Activated naive CD8-positive, alpha-beta T cell treated with anti-CD3 and anti-CD28 coated beads, Interleukin-2, amount 10 ng/mL, durations not matched to agents 7 days and 5 days (primary cell): ENCODE measurements around the gene MS4A18. TPM values are rescaled to one million over a fixed set of nuclear protein-coding genes. Genes with fewer than 3 reads are reported as not detected.
"Not testable (repeated sequence)": the region's sequence is repeated elsewhere in the genome, so short reads cannot be mapped to it uniquely, and the experiment has no call there.

ENCODE experiments used
- ATAC-seq: fragments of 150-1000 bp; cut with Tn5 transposase; one replicate; pipeline ENCODE4 v1.10.0; 2021; ENCODE audit warnings: low read depth, moderate library complexity
- POLR2A ChIA-PET: fragments of 350-600 bp; sonication (Branson Sonifier 250); formaldehyde crosslinking; loops from one replicate; lab custom pipeline; 2021; ENCODE audit warnings: antibody characterized with exemption; lab: Charles Lee
- DNase-seq: peaks from one replicate; pipeline ENCODE4 v3.0.0; 2021
- H3K27ac Mint-ChIP-seq: one replicate; pipeline ENCODE4 v1.8.0; 2022; ENCODE audit warnings: mild to moderate bottlenecking, mixed read lengths
- H3K27me3 Mint-ChIP-seq: one replicate; pipeline ENCODE4 v1.8.0; 2022; ENCODE audit warnings: mild to moderate bottlenecking, moderate library complexity, mixed read lengths
- H3K36me3 Mint-ChIP-seq: one replicate; pipeline ENCODE4 v1.8.0; 2021; ENCODE audit warnings: mild to moderate bottlenecking, mixed read lengths
- H3K4me1 Mint-ChIP-seq: one replicate; pipeline ENCODE4 v1.8.0; 2021; ENCODE audit warnings: mixed read lengths
- H3K4me3 Mint-ChIP-seq: one replicate; pipeline ENCODE4 v1.8.0; 2022; ENCODE audit warnings: mild to moderate bottlenecking, moderate library complexity, mixed read lengths
- H3K9me3 Mint-ChIP-seq: one replicate; pipeline ENCODE4 v1.8.0; 2021; ENCODE audit warnings: mixed read lengths
- total RNA-seq, 2 experiments: library from RNA; stranded (reverse); gene quantifications; one replicate each; pipeline ENCODE4 v1.2.3, GENCODE V29; 2021

The MS4A18 gene
- total RNA-seq = not detected

GRCh38 chr11:60724420-60724819 lies at the start of gene MS4A18:
MS4A18 (plus strand) TSS chr11:60724720.
- peaks cover 7% of the 10 kb centered on the region for H3K27me3 Mint-ChIP-seq
- no peaks in the 10 kb centered on the region for H3K9me3 Mint-ChIP-seq
- DNase-seq = no peak
- ATAC-seq = no peak
- H3K27ac Mint-ChIP-seq = no peak within 1 kb of the TSS
- POLR2A ChIA-PET = no interaction called here
- no peaks in the 10 kb centered on the region for H3K36me3 Mint-ChIP-seq
- no peaks in the 10 kb centered on the region for H3K4me1 Mint-ChIP-seq
- no peak within 1 kb of the TSS for H3K4me3 Mint-ChIP-seq

DNA sequence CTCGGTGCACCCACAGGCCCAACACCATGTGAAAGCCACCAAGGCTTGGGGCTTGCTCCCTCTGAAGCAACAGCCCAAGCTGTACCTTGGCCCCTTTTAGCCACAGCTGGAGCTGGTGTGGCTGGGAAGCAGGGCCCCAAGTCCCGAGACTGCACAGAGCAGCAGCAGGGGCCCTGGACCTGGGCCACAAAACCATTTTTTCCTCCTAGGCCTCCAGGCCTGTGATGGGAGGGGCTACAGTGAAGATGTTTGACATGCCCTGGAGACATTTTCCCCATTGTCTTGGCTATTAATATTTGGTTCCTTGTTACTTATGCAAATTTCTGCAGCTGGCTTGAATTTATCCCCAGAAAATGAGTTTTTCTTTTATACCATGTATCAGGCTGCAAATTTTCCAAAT lies 46.3 kb upstream of the MS4A18 start:
- H3K4me3 Mint-ChIP-seq, H3K4me1 Mint-ChIP-seq, DNase-seq, H3K27ac Mint-ChIP-seq, ATAC-seq, H3K27me3 Mint-ChIP-seq, POLR2A ChIA-PET, H3K36me3 Mint-ChIP-seq: not testable (repeated sequence)
- peaks cover 17% of the 10 kb centered on the region for H3K9me3 Mint-ChIP-seq

GRCh38 chr11:60679879-60680278 lies 44.6 kb upstream of the MS4A18 start:
- Mint-ChIP-seq H3K36me3 (peaks cover 2% of the 10 kb centered on the region), H3K9me3 (peaks cover 15% of the 10 kb centered on the region), H3K4me3 (no peak overlapping the region), H3K27ac (no peak overlapping the region), H3K27me3 (peaks cover 6% of the 10 kb centered on the region), H3K4me1 (no peaks in the 10 kb centered on the region)
- POLR2A ChIA-PET = no interaction called here
- DNase-seq (no peak), ATAC-seq (no peak)

DNA sequence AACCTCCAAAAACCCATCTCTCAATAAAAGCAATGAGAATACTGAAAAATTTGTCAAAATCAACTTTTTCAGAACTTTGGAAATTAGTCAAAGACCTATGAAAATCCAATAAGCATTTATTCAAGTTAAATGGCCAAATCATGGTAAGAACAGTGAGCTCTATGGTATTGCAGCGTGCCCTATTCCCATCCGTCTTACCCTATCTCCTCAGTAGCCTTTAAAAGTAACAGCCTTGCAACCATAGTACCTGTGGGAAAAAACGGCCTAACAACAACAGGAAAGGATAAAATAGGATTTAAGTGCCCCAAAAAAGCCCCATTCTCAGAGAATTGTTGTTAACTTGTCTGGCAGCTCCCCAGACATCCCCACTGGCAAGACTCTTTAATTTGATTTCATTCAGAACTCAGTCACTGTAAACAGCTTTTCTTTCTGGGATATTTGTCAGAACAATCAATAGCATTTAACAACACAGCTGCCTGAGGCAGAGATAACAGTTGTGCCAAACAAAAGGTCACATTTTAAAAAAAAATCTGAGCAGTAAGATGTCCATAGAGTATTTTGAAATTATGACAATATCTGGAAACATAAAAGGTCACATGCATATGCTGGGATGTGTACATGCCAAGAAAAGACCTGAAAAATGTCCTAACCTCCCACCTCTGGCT lies 43.9 kb upstream of the MS4A18 start:
- POLR2A ChIA-PET = no interaction called here
- no peaks in the 10 kb centered on the region for H3K4me1 Mint-ChIP-seq
- H3K36me3 Mint-ChIP-seq = peaks cover 2% of the 10 kb centered on the region
- peaks cover 15% of the 10 kb centered on the region for H3K9me3 Mint-ChIP-seq
- H3K4me3 Mint-ChIP-seq = no peak overlapping the region
- H3K27me3 Mint-ChIP-seq = peaks cover 6% of the 10 kb centered on the region
- ATAC-seq = no peak
- no peak overlapping the region for H3K27ac Mint-ChIP-seq
- DNase-seq = no peak

DNA sequence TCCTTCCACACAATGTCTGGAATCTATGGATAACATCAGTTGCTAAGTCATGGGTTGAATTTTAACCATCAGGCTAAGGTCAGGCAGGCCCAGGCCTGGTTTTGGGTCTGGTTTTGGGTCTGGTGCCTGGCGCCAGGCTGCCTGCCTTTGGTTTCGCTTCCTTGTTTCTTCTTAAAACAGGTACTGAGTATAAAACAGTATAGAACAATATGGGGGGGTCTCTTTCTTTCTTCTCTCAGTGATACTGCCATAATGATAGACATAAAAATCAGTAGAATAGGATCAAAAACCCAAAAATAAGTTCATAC lies 40.0 kb upstream of the MS4A18 start:
- H3K27me3 Mint-ChIP-seq, H3K4me1 Mint-ChIP-seq, POLR2A ChIA-PET, DNase-seq, H3K9me3 Mint-ChIP-seq, H3K4me3 Mint-ChIP-seq, ATAC-seq, H3K27ac Mint-ChIP-seq, H3K36me3 Mint-ChIP-seq: not testable (repeated sequence)

DNA sequence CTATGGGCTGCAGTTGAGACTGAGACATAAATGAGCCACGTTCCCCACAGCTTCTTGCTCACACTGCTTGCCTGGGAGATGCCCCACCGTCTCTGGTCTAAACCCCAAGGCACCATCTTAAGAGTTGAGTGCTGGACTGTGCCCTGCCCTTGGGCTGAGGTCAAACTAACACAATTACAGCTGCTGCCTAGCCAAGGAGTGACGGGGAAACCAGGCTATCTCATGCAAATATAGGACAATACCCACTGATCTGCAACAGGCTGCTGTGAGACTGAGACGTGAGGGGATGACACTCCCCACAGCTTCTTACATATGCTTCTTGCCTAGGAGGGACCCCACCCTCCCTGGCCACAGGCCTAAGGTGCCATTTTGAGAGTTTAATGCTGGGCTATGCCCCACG lies 32.9 kb upstream of the MS4A18 start:
- ATAC-seq = no peak
- H3K27me3 Mint-ChIP-seq = peaks cover 5% of the 10 kb centered on the region
- H3K9me3 Mint-ChIP-seq = no peaks in the 10 kb centered on the region

GRCh38 chr11:60699284-60699691 lies 25.2 kb upstream of the MS4A18 start, which contains the start of gene MS4A8:
MS4A8 (plus strand) TSS chr11:60699612; CDS start chr11:60700861, 1,249 bp downstream.
- Mint-ChIP-seq H3K36me3 (no peaks in the 10 kb centered on the region), H3K9me3 (no peaks in the 10 kb centered on the region), H3K4me1 (no peaks in the 10 kb centered on the region), H3K27me3 (peaks cover 8% of the 10 kb centered on the region), H3K27ac (no peak within 1 kb of the TSS), H3K4me3 (no peak within 1 kb of the TSS)
- POLR2A ChIA-PET = no interaction called here
- ATAC-seq (no peak), DNase-seq (no peak)

More for the DNA sequence above, 32.9 kb upstream of the MS4A18 start:
- Mint-ChIP-seq H3K36me3 (no peaks in the 10 kb centered on the region), H3K4me3 (no peak overlapping the region), H3K4me1 (no peaks in the 10 kb centered on the region), H3K27ac (no peak overlapping the region)
- POLR2A ChIA-PET = no interaction called here
- no peak for DNase-seq

DNA sequence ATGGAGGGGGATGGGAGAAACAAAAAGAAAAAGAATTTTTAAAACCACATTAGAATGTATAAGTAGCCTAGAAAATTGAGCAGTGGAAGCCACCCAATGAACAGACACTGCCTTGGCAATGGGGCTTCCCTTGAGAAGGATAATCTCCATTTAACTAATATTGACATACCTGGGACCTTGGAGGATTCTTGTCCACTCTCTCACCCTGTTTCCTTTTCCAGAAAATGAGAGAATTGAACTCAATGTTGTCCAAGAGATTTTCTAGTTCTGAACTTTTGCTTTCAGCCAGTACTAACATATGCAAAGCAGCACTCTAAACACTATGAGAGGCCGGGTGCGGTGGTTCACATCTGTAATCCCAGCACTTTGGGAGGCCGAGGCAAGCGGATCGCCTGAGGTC lies 24.6 kb upstream of the MS4A18 start:
- Mint-ChIP-seq H3K36me3 (no peaks in the 10 kb centered on the region), H3K27ac (no peak overlapping the region), H3K9me3 (no peaks in the 10 kb centered on the region), H3K27me3 (peaks cover 7% of the 10 kb centered on the region), H3K4me3 (no peak overlapping the region), H3K4me1 (no peaks in the 10 kb centered on the region)
- DNase-seq (no peak), ATAC-seq (no peak)
- POLR2A ChIA-PET = no interaction called here

DNA sequence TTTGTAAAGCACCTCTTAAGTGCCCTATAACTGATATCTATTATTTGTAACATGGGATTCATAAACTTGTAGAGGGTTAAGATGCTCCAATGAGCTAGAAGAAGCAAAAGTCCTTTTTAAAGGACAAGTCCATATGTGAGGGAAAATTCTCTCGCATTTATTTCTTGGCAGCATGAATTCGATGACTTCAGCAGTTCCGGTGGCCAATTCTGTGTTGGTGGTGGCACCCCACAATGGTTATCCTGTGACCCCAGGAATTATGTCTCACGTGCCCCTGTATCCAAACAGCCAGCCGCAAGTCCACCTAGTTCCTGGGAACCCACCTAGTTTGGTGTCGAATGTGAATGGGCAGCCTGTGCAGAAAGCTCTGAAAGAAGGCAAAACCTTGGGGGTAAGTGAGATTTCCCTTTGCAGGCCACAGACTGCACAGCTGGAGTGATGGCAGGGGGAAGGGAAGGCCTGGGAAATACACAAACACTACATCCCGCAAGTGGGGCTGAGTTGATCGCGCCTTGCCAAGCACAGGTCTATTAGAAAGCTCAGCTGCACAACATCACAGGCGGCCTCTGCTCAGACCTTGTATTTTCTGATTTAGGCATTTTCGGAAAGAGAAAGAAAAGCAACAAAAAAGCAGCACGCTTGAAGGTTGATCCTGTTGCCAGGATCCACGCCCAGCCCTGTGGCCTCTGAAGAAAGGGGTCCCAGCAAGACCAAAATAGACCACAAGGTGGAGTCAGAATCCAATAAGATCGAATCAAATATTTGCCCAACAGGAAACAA lies 23.6 kb upstream of the MS4A18 start:
- Mint-ChIP-seq H3K9me3 (no peaks in the 10 kb centered on the region), H3K36me3 (no peaks in the 10 kb centered on the region), H3K27ac (no peak overlapping the region), H3K27me3 (peaks cover 3% of the 10 kb centered on the region), H3K4me3 (no peak overlapping the region), H3K4me1 (no peaks in the 10 kb centered on the region)
- DNase-seq (no peak), ATAC-seq (no peak)
- POLR2A ChIA-PET = no interaction called here

DNA sequence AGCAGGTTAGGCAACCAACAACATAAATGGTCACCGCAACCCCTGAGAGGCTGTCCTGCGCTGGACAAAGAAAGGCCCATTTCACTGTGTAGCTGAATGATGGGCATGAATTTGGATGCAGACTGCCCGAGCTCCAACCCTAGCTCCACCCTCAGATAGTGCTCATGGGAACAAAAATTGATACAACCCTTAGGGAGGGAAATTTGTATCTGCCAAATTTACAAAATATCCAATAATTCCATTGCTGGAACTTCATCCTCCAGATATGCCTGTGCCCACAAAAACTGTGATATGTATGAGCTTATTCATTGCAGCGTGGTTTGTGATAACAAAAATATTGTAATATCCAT lies 23.1 kb upstream of the MS4A18 start:
- H3K27me3 Mint-ChIP-seq = peaks cover 3% of the 10 kb centered on the region
- H3K36me3 Mint-ChIP-seq = no peaks in the 10 kb centered on the region
- no peaks in the 10 kb centered on the region for H3K9me3 Mint-ChIP-seq
- DNase-seq = no peak
- POLR2A ChIA-PET = no interaction called here
- no peak for ATAC-seq
- no peak overlapping the region for H3K27ac Mint-ChIP-seq
- H3K4me1 Mint-ChIP-seq = no peaks in the 10 kb centered on the region
- H3K4me3 Mint-ChIP-seq = no peak overlapping the region

DNA sequence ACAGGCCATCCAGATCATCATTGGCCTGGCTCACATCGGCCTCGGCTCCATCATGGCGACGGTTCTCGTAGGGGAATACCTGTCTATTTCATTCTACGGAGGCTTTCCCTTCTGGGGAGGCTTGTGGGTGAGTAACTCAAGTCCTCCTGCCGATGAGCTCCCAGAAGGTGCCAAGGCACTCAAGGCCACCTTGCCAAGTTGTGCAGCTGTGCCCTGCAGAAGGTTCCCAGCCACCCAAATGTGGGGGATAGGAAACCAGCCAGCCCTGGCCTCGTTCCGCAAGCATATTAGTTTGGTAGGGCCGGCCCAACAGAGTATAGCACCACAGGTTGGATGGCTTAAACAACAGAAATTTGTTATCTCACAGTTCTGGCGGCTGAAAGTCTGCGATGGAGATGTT lies 21.1 kb upstream of the MS4A18 start:
- DNase-seq (no peak), ATAC-seq (no peak)
- H3K4me3 Mint-ChIP-seq = no peak overlapping the region
- no peaks in the 10 kb centered on the region for H3K36me3 Mint-ChIP-seq
- no peak overlapping the region for H3K27ac Mint-ChIP-seq
- no peaks in the 10 kb centered on the region for H3K27me3 Mint-ChIP-seq
- no peaks in the 10 kb centered on the region for H3K9me3 Mint-ChIP-seq
- H3K4me1 Mint-ChIP-seq = no peaks in the 10 kb centered on the region
- POLR2A ChIA-PET = no interaction called here

DNA sequence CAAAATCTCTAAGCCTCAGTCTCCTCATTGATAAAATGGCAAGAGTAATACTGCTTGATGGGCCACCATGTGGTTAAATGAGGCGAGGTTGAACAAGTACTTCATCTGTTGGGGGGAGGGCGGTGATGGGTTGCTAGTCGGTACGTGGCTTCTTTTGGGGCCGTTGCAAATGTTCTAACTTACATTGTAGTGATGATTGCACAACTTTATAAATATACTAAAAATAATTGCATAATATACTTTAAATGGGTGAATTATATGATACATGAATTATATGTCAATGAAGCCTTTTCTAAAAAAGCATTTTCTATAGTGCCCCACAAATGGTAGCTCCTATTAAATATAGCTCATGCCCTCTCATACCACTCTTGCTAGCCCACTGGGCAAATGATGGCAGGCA lies 18.6 kb upstream of the MS4A18 start:
- Mint-ChIP-seq H3K9me3 (no peaks in the 10 kb centered on the region), H3K27ac (no peak overlapping the region), H3K4me3 (no peak overlapping the region), H3K4me1 (no peaks in the 10 kb centered on the region), H3K27me3 (peaks cover 2% of the 10 kb centered on the region), H3K36me3 (no peaks in the 10 kb centered on the region)
- ATAC-seq = no peak
- DNase-seq = no peak
- POLR2A ChIA-PET = no interaction called here

DNA sequence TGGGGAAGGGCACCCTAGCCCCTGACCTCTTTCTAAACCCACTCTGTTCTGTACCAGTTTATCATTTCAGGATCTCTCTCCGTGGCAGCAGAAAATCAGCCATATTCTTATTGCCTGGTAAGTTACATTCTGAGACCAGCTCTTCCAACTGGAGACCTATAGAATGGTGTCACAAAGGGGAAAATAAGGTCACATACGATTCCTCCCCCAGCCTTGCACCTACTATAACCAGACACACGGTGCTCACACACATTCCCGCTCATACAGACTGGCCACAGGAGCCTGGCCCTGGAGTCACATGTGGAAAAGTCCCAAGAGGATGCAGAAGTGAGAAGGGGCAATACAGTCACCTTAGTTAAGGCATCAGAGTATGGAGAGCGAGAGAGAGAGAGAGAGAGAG lies 17.6 kb upstream of the MS4A18 start:
- POLR2A ChIA-PET = no interaction called here
- Mint-ChIP-seq H3K27me3 (peaks cover 5% of the 10 kb centered on the region), H3K4me3 (no peak overlapping the region), H3K4me1 (no peaks in the 10 kb centered on the region), H3K9me3 (no peaks in the 10 kb centered on the region), H3K27ac (no peak overlapping the region), H3K36me3 (no peaks in the 10 kb centered on the region)
- DNase-seq (no peak), ATAC-seq (no peak)

DNA sequence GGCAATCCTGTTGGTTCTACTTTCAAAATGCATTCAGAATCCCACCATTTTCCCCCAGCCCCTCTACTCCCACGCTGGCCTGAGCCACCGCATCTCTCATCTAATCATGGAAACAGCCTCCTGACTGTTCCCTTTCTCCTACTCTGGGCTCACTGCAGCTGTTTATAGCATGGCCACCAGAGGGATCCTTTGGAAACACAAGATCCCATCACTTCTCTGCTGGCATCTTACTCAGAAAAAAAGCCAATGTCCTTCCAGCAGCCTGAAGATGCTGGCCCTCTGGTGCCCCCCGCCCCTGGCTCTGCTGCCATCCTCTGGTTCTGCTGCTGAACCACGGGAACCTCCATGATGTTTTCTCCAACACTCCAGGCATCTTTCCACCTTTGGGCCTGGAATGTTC lies 14.0 kb upstream of the MS4A18 start:
- DNase-seq (no peak), ATAC-seq (no peak)
- no peak overlapping the region for H3K4me3 Mint-ChIP-seq
- H3K27me3 Mint-ChIP-seq = peaks cover 5% of the 10 kb centered on the region
- no peak overlapping the region for H3K27ac Mint-ChIP-seq
- no peaks in the 10 kb centered on the region for H3K4me1 Mint-ChIP-seq
- H3K9me3 Mint-ChIP-seq = no peaks in the 10 kb centered on the region
- no peaks in the 10 kb centered on the region for H3K36me3 Mint-ChIP-seq
- POLR2A ChIA-PET = no interaction called here
